Liver (tissue), 3 donors: ENCODE results near the gene CTPS1.

Experiments used
- CTCF ChIP-seq: fragments of 150-350 bp; IDR thresholded peaks from 2 replicates; pipeline ENCODE4 v1.5.1; 2017; ENCODE audit warnings: improper control_type of control experiment, low read depth, low read length; ENCODE audit not compliant: missing input control
- FOXA1 ChIP-seq: IDR thresholded peaks from 2 replicates; pipeline ENCODE4 v1.6.1; 2016; ENCODE audit warnings: antibody characterized with exemption
- FOXA2 ChIP-seq: IDR thresholded peaks from 2 replicates; pipeline ENCODE4 v1.6.1; 2016; ENCODE audit warnings: antibody characterized with exemption
- SP1 ChIP-seq: IDR thresholded peaks from 2 replicates; pipeline ENCODE4 v1.6.1; 2018; ENCODE audit warnings: antibody characterized with exemption, mild to moderate bottlenecking
- TAF1 ChIP-seq: conservative IDR thresholded peaks from 2 replicates; pipeline ENCODE4 v1.6.1; 2016; ENCODE audit warnings: antibody characterized with exemption, mild to moderate bottlenecking
- donor health status: healthy.
- donor health status: healthy.

- no peak for TF ChIP-seq FOXA1
- no peak for TF ChIP-seq CTCF
- TF ChIP-seq TAF1, result no peak
- TF ChIP-seq SP1, result no peak
- no peak for TF ChIP-seq FOXA2
Measured at GRCh38 chr1:40932006-40932405, 47.5 kb upstream of the CTPS1 start.
